Fibroblast of lung (primary cell): Measurements from ENCODE around the gene ANKRD28. TPM values are rescaled to one million over a fixed set of nuclear protein-coding genes. Genes with fewer than 3 reads are reported as not detected.

Experiments
- DNase-seq, 2 donors: peaks; one replicate each; pipeline versions ENCODE4 v3.0.0 to v3.0.0-alpha.2; 2010; ENCODE audit warnings: low read depth in 2 of 2
- H2AFZ ChIP-seq: 2 replicates; pipeline ENCODE4 v1.5.1; 2012; ENCODE audit warnings: low read length, control low read depth, inconsistent platforms
- H3K27ac ChIP-seq: 2 replicates; pipeline ENCODE4 v1.5.1; 2011; ENCODE audit warnings: low read length, control low read depth; ENCODE audit not compliant: insufficient read depth
- H3K27me3 ChIP-seq: 2 replicates; pipeline ENCODE4 v1.5.1; 2011; ENCODE audit warnings: mild to moderate bottlenecking, low read length; ENCODE audit not compliant: control insufficient read depth, insufficient read depth
- H3K36me3 ChIP-seq: 2 replicates; pipeline ENCODE4 v1.5.1; 2011; ENCODE audit warnings: low read length; ENCODE audit not compliant: control insufficient read depth, insufficient read depth
- H3K4me1 ChIP-seq: 2 replicates; pipeline ENCODE4 v1.5.1; 2011; ENCODE audit warnings: low read length; ENCODE audit not compliant: control insufficient read depth, insufficient read depth; ENCODE audit errors: extremely low read depth
- H3K4me2 ChIP-seq: 2 replicates; pipeline ENCODE4 v1.5.1; 2011; ENCODE audit warnings: low read length, control low read depth; ENCODE audit not compliant: insufficient read depth; ENCODE audit errors: extremely low read depth
- H3K4me3 ChIP-seq, 4 experiments: fragments of 200-600 bp in 1 of 4; sonication (generic) in 1 of 4; replicated peaks in 1 of 4; 2 replicates each; pipeline ENCODE4 v1.5.1; 2011 to 2016; ENCODE audit warnings: low read length in 4 of 4, low read depth in 3 of 4, mild to moderate bottlenecking in 3 of 4, control low read depth in 2 of 4, inconsistent platforms in 1 of 4, mixed read lengths in 1 of 4; ENCODE audit not compliant: insufficient read depth in 1 of 4; ENCODE audit errors: control extremely low read depth in 1 of 4
- H3K79me2 ChIP-seq: 2 replicates; pipeline ENCODE4 v1.5.1; 2012; ENCODE audit warnings: mild to moderate bottlenecking, low read length, inconsistent platforms; ENCODE audit not compliant: control insufficient read depth, insufficient read depth
- H3K9ac ChIP-seq: 2 replicates; pipeline ENCODE4 v1.5.1; 2011; ENCODE audit warnings: mild to moderate bottlenecking, low read length, control low read depth; ENCODE audit not compliant: insufficient read depth
- H3K9me3 ChIP-seq: 2 replicates; pipeline ENCODE4 v1.5.1; 2012; ENCODE audit warnings: low read depth, low read length; ENCODE audit not compliant: control insufficient read depth, insufficient read depth
- H4K20me1 ChIP-seq: 2 replicates; pipeline ENCODE4 v1.5.1; 2011; ENCODE audit warnings: low read length; ENCODE audit not compliant: control insufficient read depth, insufficient read depth; ENCODE audit errors: extremely low read depth
- EZH2 ChIP-seq: IDR thresholded peaks from 2 replicates; pipeline ENCODE4 v1.5.1; 2012; ENCODE audit warnings: low read length, control low read depth, mild to moderate bottlenecking; ENCODE audit errors: missing control alignments
- polyA plus RNA-seq, 2 donors: library from polyadenylated mRNA; depleted of rRNA in 1 of 2; stranded (reverse) in 1 of 2; unstranded in 1 of 2; fragments of >200 nt; gene quantifications; 2 replicates each; pipeline ENCODE4 v1.2.1, GENCODE V29; 2011 to 2012; ENCODE audit warnings: missing spikeins in 1 of 2
- total RNA-seq: library from RNA; depleted of rRNA; stranded (reverse); fragments of >200 nt; gene quantifications from 2 replicates; pipeline ENCODE4 v1.2.1, GENCODE V29; 2014
- TF ChIP-seq, protein P1 (sequence below), 2 donors: IDR thresholded peaks in 1 of 2; conservative IDR thresholded peaks in 1 of 2; 1 replicate in 1 of 2; 2 replicates in 1 of 2; pipeline ENCODE4 v1.5.1; 2011 to 2012; ENCODE audit warnings: low read length in 2 of 2, control low read depth in 1 of 2, inconsistent platforms in 1 of 2, low read depth in 1 of 2, mild to moderate bottlenecking in 1 of 2

ANKRD28 gene
- total and polyA plus RNA-seq, 2 donors (not counting 1 experiment from before 2014, with no cell fraction given) = 82.3 to 222 TPM

- Histone ChIP-seq H3K27ac (no peak overlapping the region), H4K20me1 (no peaks in the 10 kb centered on the region), H3K4me2 (no peak overlapping the region), H3K4me1 (no peaks in the 10 kb centered on the region), H3K4me3 (no peak overlapping the region), H2AFZ (no peak overlapping the region), H3K36me3 (peaks cover 5% of the 10 kb centered on the region), H3K9ac (no peak overlapping the region), H3K9me3 (no peaks in the 10 kb centered on the region), H3K27me3 (no peaks in the 10 kb centered on the region), H3K79me2 (peaks cover 22% of the 10 kb centered on the region)
- no peak for DNase-seq
- TF ChIP-seq EZH2 = no peak
These were observed 39.5 kb downstream of the ANKRD28 start for GRCh38 chr3:15758295-15758694.

DNA sequence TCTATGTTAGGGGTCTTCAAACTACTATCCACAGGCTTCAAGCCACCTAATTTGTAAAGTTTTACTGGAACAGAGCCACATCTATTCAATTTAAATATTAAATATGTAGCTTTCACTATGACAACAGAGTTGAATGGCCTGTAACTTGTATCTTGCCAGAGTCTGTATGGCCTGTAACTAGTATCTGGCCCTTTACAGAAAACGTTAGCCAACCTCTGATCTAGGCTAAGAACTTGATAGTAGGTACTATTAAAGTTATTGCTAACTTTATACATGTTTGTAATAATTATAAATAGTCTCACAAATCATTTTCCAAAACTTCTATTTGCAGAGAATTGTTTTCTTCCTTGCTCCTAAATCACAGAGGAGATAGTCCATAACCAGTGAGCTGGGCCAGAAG lies 40.0 kb downstream of the ANKRD28 start:
- Histone ChIP-seq H3K4me2 (no peak overlapping the region), H3K27ac (no peak overlapping the region), H3K79me2 (peaks cover 24% of the 10 kb centered on the region), H2AFZ (no peak overlapping the region), H3K9me3 (no peaks in the 10 kb centered on the region), H3K4me3 (no peak overlapping the region), H3K9ac (no peak overlapping the region), H3K36me3 (peaks cover 5% of the 10 kb centered on the region), H3K27me3 (no peaks in the 10 kb centered on the region), H4K20me1 (no peaks in the 10 kb centered on the region), H3K4me1 (no peaks in the 10 kb centered on the region)
- no peak for DNase-seq
- TF ChIP-seq EZH2 = no peak
- TF ChIP-seq, protein P1, sequence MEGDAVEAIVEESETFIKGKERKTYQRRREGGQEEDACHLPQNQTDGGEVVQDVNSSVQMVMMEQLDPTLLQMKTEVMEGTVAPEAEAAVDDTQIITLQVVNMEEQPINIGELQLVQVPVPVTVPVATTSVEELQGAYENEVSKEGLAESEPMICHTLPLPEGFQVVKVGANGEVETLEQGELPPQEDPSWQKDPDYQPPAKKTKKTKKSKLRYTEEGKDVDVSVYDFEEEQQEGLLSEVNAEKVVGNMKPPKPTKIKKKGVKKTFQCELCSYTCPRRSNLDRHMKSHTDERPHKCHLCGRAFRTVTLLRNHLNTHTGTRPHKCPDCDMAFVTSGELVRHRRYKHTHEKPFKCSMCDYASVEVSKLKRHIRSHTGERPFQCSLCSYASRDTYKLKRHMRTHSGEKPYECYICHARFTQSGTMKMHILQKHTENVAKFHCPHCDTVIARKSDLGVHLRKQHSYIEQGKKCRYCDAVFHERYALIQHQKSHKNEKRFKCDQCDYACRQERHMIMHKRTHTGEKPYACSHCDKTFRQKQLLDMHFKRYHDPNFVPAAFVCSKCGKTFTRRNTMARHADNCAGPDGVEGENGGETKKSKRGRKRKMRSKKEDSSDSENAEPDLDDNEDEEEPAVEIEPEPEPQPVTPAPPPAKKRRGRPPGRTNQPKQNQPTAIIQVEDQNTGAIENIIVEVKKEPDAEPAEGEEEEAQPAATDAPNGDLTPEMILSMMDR (conservative IDR thresholded peaks at IDR 0.05 in 1 of 2, IDR thresholded peaks at IDR 0.05 in 1 of 2; ENCODE audit: low read depth in 1 of 2, low read length in 2 of 2) = no peak

DNA sequence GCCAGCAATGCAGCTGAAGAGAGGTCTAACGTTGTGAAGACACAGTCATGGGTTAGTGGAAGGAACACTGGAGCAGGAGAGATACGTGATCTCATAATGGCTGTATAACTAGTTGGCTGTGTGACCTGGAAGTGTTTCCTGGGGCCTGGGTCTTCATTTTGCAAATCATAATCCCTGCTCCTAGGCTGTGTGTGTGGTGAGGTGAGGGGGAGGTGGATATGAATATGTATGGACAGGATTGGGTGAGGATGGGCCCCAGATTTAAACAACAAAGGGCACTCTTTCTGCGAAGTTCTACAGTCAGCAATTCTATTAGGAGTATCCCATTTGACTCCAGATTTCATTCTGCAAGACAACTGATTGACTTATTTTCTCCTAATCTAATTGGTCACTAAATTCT lies 41.3 kb downstream of the ANKRD28 start:
- no peaks in the 10 kb centered on the region for H3K9me3 ChIP-seq
- no peak overlapping the region for H3K4me2 ChIP-seq
- H3K9ac ChIP-seq = no peak overlapping the region
- H3K27me3 ChIP-seq = no peaks in the 10 kb centered on the region
- DNase-seq = no peak
- peaks cover 27% of the 10 kb centered on the region for H3K79me2 ChIP-seq
- peaks cover 5% of the 10 kb centered on the region for H3K36me3 ChIP-seq
- H3K4me3 ChIP-seq = no peak overlapping the region
- H2AFZ ChIP-seq = no peak overlapping the region
- no peak overlapping the region for H3K27ac ChIP-seq
- TF ChIP-seq, protein P1 (conservative IDR thresholded peaks at IDR 0.05 in 1 of 2, IDR thresholded peaks at IDR 0.05 in 1 of 2; ENCODE audit: low read depth in 1 of 2, low read length in 2 of 2) = no peak
- TF ChIP-seq EZH2 = no peak
- no peaks in the 10 kb centered on the region for H4K20me1 ChIP-seq
- H3K4me1 ChIP-seq = no peaks in the 10 kb centered on the region
